A673 (cell line): ENCODE data around the gene ADARB2.

Source experiments
- EZH2 ChIP-seq: fragments of 200-600 bp; sonication (generic); IDR thresholded peaks from 2 replicates; pipeline ENCODE4 v1.6.1; 2017; ENCODE audit warnings: borderline replicate concordance, low read depth, mild to moderate bottlenecking, mixed read lengths, antibody characterized with exemption, low read length; ENCODE audit not compliant: poor library complexity, severe bottlenecking
- TF ChIP-seq, protein P1 (sequence below): fragments of 300-800, 200-600 bp; sonication (generic); conservative IDR thresholded peaks from 2 replicates; pipeline ENCODE4 v1.5.1; 2017; ENCODE audit warnings: low read depth, mild to moderate bottlenecking, antibody characterized with exemption, low read length, moderate library complexity, mixed read lengths

DNA sequence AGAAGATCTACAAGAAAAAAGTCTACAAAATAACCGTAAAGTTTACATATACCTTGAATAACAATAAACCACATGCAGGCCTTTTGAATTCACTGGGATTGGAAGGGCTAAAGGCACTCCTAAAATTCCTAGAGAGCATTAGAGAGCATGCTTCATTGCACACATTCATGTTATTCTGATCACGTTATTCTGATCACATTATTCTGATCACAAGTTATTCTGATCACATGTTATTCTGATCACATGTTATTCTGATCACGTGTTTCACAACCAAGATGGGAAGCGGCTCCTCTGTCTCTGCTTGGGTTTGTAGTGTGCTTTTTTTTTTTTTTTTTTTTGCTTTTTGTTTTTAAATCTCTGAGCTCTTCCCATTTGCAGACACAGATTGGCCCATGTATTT is 20.5 kb downstream of the ADARB2 start:
- TF ChIP-seq, protein P1, sequence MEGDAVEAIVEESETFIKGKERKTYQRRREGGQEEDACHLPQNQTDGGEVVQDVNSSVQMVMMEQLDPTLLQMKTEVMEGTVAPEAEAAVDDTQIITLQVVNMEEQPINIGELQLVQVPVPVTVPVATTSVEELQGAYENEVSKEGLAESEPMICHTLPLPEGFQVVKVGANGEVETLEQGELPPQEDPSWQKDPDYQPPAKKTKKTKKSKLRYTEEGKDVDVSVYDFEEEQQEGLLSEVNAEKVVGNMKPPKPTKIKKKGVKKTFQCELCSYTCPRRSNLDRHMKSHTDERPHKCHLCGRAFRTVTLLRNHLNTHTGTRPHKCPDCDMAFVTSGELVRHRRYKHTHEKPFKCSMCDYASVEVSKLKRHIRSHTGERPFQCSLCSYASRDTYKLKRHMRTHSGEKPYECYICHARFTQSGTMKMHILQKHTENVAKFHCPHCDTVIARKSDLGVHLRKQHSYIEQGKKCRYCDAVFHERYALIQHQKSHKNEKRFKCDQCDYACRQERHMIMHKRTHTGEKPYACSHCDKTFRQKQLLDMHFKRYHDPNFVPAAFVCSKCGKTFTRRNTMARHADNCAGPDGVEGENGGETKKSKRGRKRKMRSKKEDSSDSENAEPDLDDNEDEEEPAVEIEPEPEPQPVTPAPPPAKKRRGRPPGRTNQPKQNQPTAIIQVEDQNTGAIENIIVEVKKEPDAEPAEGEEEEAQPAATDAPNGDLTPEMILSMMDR = no peak
- no peak for TF ChIP-seq EZH2
